HG03521 (cell line): Measurements from ENCODE around the gene GATD1.

ENCODE experiments used
- ATAC-seq: cut with Tn5 transposase; IDR thresholded peaks from one replicate; pipeline ENCODE4 v1.9.1; 2021; ENCODE audit warnings: mild to moderate bottlenecking, moderate library complexity; ENCODE audit not compliant: unreplicated experiment

The GATD1 gene

GRCh38 chr11:796565-797295, 19.4 kb upstream of the GATD1 start:
- no peak for ATAC-seq

- ATAC-seq = no peak
Observed at GRCh38 chr11:795634-796564, 18.6 kb upstream of the GATD1 start.

- ATAC-seq = no peak
Observed at GRCh38 chr11:794766-795633, 17.7 kb upstream of the GATD1 start.

- no peak for ATAC-seq
Observed at GRCh38 chr11:794013-794765, 16.9 kb upstream of the GATD1 start.

- ATAC-seq = no peak
Observed at GRCh38 chr11:793556-793955, 16.3 kb upstream of the GATD1 start.

- ATAC-seq = no peak
Observed at GRCh38 chr11:792873-793272, 15.6 kb upstream of the GATD1 start.

- ATAC-seq = no peak
Observed at GRCh38 chr11:792535-792821, 15.2 kb upstream of the GATD1 start.

- ATAC-seq = no peak
Observed at GRCh38 chr11:791658-792534, 14.6 kb upstream of the GATD1 start.

- no peak for ATAC-seq
Observed at GRCh38 chr11:790721-791564, 13.7 kb upstream of the GATD1 start.

- no peak for ATAC-seq
Observed at GRCh38 chr11:789943-790342, 12.7 kb upstream of the GATD1 start, which contains the start of gene CEND1. Gene CEND1, minus strand, starts transcription at chr11:790090. Its CDS starts 1,514 bp downstream, at chr11:788576.

- ATAC-seq = no peak
Observed at GRCh38 chr11:788953-789940, 12.0 kb upstream of the GATD1 start.

GRCh38 chr11:788009-788640, 10.8 kb upstream of the GATD1 start:
- no peak for ATAC-seq

- ATAC-seq = no peak
Observed at GRCh38 chr11:787084-787675, 9.9 kb upstream of the GATD1 start.

- ATAC-seq = no peak
Observed at GRCh38 chr11:786235-787083, 9.2 kb upstream of the GATD1 start.

- ATAC-seq = no peak
Observed at GRCh38 chr11:783581-784015, 6.3 kb upstream of the GATD1 start.
